GM19397 (cell line): ENCODE data around the gene HIF1AN.

Experiments
- ATAC-seq: cut with Tn5 transposase; IDR thresholded peaks from one replicate; pipeline ENCODE4 v1.9.1; 2021; ENCODE audit warnings: mild to moderate bottlenecking, moderate library complexity; ENCODE audit not compliant: unreplicated experiment

Gene HIF1AN

GRCh38 chr10:100535715-100536353, at the start of gene HIF1AN:
Gene HIF1AN, plus strand, starts transcription at chr10:100535943. Its CDS starts 16 bp downstream, at chr10:100535959.
- peak; percentile 94 for ATAC-seq

- no peak for ATAC-seq
Measured at GRCh38 chr10:100487529-100487928, 48.2 kb upstream of the HIF1AN start.

GRCh38 chr10:100489396-100489795, 46.3 kb upstream of the HIF1AN start:
- ATAC-seq, result no peak

- no peak for ATAC-seq
Measured at GRCh38 chr10:100490531-100490930, 45.2 kb upstream of the HIF1AN start.

GRCh38 chr10:100496567-100496966, 39.2 kb upstream of the HIF1AN start:
- no peak for ATAC-seq

- ATAC-seq, result no peak
Measured at GRCh38 chr10:100498059-100498458, 37.7 kb upstream of the HIF1AN start.

- ATAC-seq, result no peak
Measured at GRCh38 chr10:100501423-100501822, 34.3 kb upstream of the HIF1AN start.

- no peak for ATAC-seq
Measured at GRCh38 chr10:100502926-100503494, 32.7 kb upstream of the HIF1AN start.

GRCh38 chr10:100504096-100504495, 31.6 kb upstream of the HIF1AN start:
- ATAC-seq, result no peak

GRCh38 chr10:100505164-100505563, 30.6 kb upstream of the HIF1AN start:
- ATAC-seq, result no peak

GRCh38 chr10:100506596-100507356, 29.0 kb upstream of the HIF1AN start:
- no peak for ATAC-seq

GRCh38 chr10:100507357-100507732, 28.4 kb upstream of the HIF1AN start:
- ATAC-seq, result no peak

- no peak for ATAC-seq
Measured at GRCh38 chr10:100508266-100508665, 27.5 kb upstream of the HIF1AN start.

- no peak for ATAC-seq
Measured at GRCh38 chr10:100508691-100509150, 27.0 kb upstream of the HIF1AN start.

GRCh38 chr10:100509241-100509840, 26.4 kb upstream of the HIF1AN start:
- no peak for ATAC-seq

GRCh38 chr10:100510533-100511308, 25.0 kb upstream of the HIF1AN start:
- no peak for ATAC-seq

- ATAC-seq, result no peak
Measured at GRCh38 chr10:100515612-100516011, 20.1 kb upstream of the HIF1AN start.

- no peak for ATAC-seq
Measured at GRCh38 chr10:100516847-100517246, 18.9 kb upstream of the HIF1AN start.

- no peak for ATAC-seq
Measured at GRCh38 chr10:100518761-100519241, 16.9 kb upstream of the HIF1AN start.

GRCh38 chr10:100519311-100520051, 16.3 kb upstream of the HIF1AN start, which contains the start of gene SEC31B:
Gene SEC31B, minus strand, starts transcription at chr10:100519861. Its CDS starts 2,909 bp downstream, at chr10:100516952.
- ATAC-seq, result no peak
